Activated CD4-positive, alpha-beta memory T cell treated with anti-CD3 and anti-CD28 coated beads, Interleukin-2, amount 10 ng/mL, durations not matched to agents 7 days and 5 days (primary cell): ENCODE data around the gene EWSR1. TPM values are rescaled to one million over a fixed set of nuclear protein-coding genes. Genes with fewer than 3 reads are reported as not detected.
"Not testable (repeated sequence)": the region's sequence is repeated elsewhere in the genome, so short reads cannot be mapped to it uniquely, and the experiment has no call there.

Source experiments
- CTCF ChIA-PET: fragments of 350-600 bp; sonication (Branson Sonifier 250); formaldehyde crosslinking; loops from one replicate; lab custom pipeline; 2021; ENCODE audit warnings: antibody characterized with exemption, inconsistent platforms; lab: Charles Lee
- POLR2A ChIA-PET: fragments of 350-600 bp; sonication (Branson Sonifier 250); formaldehyde crosslinking; loops from one replicate; lab custom pipeline; 2021; ENCODE audit warnings: antibody characterized with exemption; lab: Charles Lee
- DNase-seq: peaks from one replicate; pipeline ENCODE4 v3.0.0-alpha.2; 2020
- H3K27ac Mint-ChIP-seq: one replicate; pipeline ENCODE4 v1.8.0; 2021; ENCODE audit warnings: mild to moderate bottlenecking, mixed read lengths
- H3K27me3 Mint-ChIP-seq: one replicate; pipeline ENCODE4 v1.8.0; 2021; ENCODE audit warnings: mixed read lengths
- H3K36me3 Mint-ChIP-seq: one replicate; pipeline ENCODE4 v1.8.0; 2021; ENCODE audit warnings: low read depth, mixed read lengths
- H3K4me1 Mint-ChIP-seq: one replicate; pipeline ENCODE4 v1.8.0; 2021; ENCODE audit warnings: mixed read lengths
- H3K4me3 Mint-ChIP-seq: one replicate; pipeline ENCODE4 v1.8.0; 2021; ENCODE audit warnings: mild to moderate bottlenecking, mixed read lengths
- H3K9me3 Mint-ChIP-seq: one replicate; pipeline ENCODE4 v1.8.0; 2021; ENCODE audit warnings: mixed read lengths
- total RNA-seq, 2 experiments: library from RNA; stranded (reverse); gene quantifications; one replicate each; pipeline ENCODE4 v1.2.3, GENCODE V29; 2021

The EWSR1 gene
- total RNA-seq, 2 experiments from 2014 or later: 308 to 311 TPM

DNA sequence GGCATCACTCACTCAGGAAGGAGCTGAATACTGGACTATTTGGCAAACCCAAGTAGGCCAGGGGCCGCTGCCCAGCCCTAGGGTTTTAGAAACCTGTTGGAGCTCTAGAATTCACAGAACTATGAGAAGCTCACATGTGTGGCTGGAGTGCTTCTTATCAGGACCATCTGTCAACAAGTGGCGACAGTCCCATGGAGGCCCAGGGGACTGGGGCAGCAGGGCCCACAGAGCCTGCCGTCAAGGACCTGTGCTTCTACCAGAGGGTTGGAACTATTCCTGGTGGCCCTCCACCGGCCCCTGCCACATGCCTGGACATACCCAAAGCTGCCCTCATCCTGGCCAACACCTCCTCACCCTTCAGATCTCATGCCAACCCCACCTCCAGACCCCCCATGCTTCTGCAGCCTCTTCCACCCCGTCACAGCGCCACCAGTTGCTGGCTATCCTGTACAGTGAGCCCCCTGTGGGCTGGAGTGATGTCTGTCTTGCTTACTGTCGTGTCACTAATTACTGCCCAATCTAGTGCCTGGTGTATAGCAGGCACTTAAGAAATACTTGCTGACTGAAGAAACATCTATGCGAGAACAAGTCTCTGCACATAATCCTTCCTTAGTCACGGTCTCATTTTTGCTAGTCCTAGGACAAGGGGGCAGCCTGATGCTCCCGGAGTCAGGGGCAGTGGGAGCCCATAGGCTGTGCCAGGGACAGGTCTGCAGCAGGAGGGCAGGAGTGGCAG is 74.7 kb downstream of the EWSR1 start:
- Mint-ChIP-seq H3K4me3 (no peak overlapping the region), H3K4me1 (peaks cover 2% of the 10 kb centered on the region), H3K9me3 (no peaks in the 10 kb centered on the region), H3K27me3 (no peaks in the 10 kb centered on the region), H3K27ac (peak overlapping the region; percentile 47), H3K36me3 (peaks cover 62% of the 10 kb centered on the region)
- ChIA-PET POLR2A (no interaction called here), CTCF (no interaction called here)
- DNase-seq: no peak

DNA sequence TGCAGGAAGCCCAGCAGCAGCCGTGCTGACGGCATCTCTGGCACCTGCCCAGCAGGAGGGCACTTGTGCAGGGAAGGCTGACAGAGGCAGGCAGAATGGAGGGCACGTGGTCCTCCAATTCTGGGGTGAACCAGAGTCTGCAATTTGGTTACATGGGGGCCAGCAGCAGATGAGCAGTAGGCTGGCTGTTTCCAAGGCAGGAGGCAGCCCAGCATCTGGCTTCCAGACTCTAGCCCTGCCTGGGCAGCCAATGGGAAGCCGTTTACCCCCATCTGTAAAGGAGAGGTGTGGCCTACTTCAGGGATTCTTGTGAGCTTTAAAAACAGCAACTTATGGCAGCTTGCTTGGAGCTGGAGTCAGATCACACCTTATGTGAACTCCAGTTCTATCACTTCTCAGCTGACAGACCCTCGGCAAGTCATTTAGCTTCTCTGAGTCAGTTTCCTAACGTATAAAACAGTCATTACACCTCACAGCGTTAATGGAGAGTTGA is 75.3 kb downstream of the EWSR1 start:
- Mint-ChIP-seq H3K4me1 (peaks cover 2% of the 10 kb centered on the region), H3K27me3 (no peaks in the 10 kb centered on the region), H3K9me3 (no peaks in the 10 kb centered on the region), H3K27ac (no peak overlapping the region), H3K4me3 (no peak overlapping the region), H3K36me3 (peaks cover 61% of the 10 kb centered on the region)
- POLR2A ChIA-PET: no interaction called here
- DNase-seq: no peak
- CTCF ChIA-PET: no interaction called here

DNA sequence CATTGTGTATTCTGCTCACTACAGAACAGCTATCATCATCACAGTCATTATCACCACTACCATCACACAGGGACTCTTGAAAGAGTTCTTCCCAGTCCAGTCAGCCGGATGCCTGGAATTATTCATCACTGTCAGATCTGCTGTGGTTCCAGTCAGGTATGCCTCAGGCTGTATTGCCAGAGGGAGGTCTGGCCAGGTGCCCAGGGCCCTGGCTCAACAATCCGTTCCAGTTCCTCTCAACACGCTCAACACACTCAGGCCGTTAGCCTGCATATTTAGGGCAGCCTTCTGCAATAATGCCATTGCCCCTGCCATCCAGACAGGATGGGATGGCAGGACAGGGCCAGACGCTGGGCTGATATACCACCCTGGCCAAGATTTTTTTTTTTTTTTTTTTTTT is 76.1 kb downstream of the EWSR1 start:
- ChIA-PET POLR2A (no interaction called here), CTCF (no interaction called here)
- Mint-ChIP-seq H3K4me1 (peaks cover 2% of the 10 kb centered on the region), H3K4me3 (no peak overlapping the region), H3K36me3 (peaks cover 61% of the 10 kb centered on the region), H3K27ac (peak overlapping the region; percentile 3), H3K27me3 (no peaks in the 10 kb centered on the region), H3K9me3 (no peaks in the 10 kb centered on the region)
- DNase-seq: no peak

DNA sequence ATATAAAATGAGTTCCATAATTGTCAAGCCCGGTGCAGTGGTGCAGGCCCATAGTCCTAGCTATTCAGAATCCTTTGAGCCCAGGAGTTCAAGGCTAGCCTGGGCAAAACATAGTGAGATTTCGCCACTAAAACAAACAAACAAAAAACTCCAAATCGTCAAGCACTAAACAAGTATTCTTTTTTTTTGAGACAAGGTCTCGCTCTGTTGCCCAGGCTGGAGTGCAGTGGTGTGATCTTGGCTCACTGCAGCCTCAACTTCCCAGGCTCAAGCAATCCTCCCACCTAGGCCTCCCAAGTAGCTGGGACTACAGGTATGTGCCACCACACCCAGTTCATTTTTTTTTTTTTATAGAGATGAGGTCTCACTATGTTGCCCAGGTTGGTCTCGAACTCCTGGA is 76.8 kb downstream of the EWSR1 start:
- DNase-seq, H3K27ac Mint-ChIP-seq, H3K9me3 Mint-ChIP-seq, CTCF ChIA-PET, H3K4me1 Mint-ChIP-seq, H3K27me3 Mint-ChIP-seq, POLR2A ChIA-PET, H3K4me3 Mint-ChIP-seq: not testable (repeated sequence)
- H3K36me3 Mint-ChIP-seq: peaks cover 61% of the 10 kb centered on the region

DNA sequence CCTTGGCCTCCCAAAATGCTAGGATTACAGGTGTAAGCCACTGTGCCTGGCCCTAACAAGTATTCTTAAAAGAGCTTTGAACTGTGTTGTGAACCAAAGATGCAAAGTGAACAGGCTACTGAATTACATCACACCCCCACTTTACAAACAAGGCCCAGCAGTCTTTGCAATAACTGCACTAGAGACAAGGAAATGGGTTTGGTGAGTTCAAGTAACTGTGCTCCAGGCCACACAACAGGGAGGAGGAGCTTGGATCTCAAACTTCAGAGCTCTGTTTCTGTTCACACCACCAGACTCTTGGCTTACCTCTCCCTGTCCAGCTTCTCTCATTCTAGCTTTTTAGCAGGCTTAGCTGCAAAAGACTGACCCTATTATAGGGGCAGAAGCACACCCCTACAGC is 77.9 kb downstream of the EWSR1 start:
- CTCF ChIA-PET: no interaction called here
- POLR2A ChIA-PET: no interaction called here
- no peak for DNase-seq
- no peak overlapping the region for H3K27ac Mint-ChIP-seq
- H3K4me1 Mint-ChIP-seq: peaks cover 2% of the 10 kb centered on the region
- H3K9me3 Mint-ChIP-seq: no peaks in the 10 kb centered on the region
- no peak overlapping the region for H3K4me3 Mint-ChIP-seq
- H3K36me3 Mint-ChIP-seq: peaks cover 69% of the 10 kb centered on the region
- no peaks in the 10 kb centered on the region for H3K27me3 Mint-ChIP-seq

DNA sequence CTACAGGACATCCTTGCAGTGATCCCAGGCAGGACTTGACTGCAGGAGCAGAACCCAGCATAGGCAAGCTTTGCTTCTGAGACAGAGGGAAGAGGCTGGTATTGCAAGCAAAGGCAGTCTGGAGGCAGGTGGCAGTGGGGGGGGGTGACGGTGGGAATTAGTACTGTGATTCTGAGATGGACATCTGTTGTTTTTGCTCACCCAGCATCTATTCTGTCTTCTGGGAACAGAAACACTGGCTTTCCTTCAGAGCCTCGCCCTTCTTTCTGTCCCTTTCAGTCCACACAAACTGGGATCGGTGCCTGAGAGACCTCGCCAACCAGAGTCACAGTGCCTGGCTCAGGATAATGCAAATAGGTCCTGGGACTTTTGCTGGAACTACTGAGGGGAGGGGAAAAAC is 78.6 kb downstream of the EWSR1 start:
- Mint-ChIP-seq H3K27ac (no peak overlapping the region), H3K4me1 (peaks cover 2% of the 10 kb centered on the region), H3K27me3 (no peaks in the 10 kb centered on the region), H3K36me3 (peaks cover 72% of the 10 kb centered on the region), H3K4me3 (no peak overlapping the region), H3K9me3 (no peaks in the 10 kb centered on the region)
- POLR2A ChIA-PET: no interaction called here
- DNase-seq: no peak
- CTCF ChIA-PET: no interaction called here

DNA sequence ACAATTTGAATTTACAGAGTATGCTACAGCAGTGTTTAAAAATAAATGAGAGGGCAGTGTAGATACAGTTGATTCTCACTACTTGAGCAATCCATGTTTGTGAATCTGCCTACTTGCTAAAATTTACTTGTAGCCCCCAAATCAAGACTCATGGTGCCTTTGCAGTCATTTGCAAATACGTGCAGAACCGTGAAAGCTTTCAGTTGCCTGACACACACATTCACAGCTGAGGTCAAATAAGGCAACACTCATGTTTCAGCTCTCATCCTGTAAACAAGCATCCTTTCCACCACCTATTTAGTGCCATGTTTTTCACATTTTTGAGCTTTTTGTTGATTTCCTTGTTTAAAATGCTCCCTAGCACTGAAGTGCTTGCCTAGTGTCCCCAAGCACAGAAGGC is 80.0 kb downstream of the EWSR1 start:
- H3K9me3 Mint-ChIP-seq: no peaks in the 10 kb centered on the region
- H3K36me3 Mint-ChIP-seq: peaks cover 65% of the 10 kb centered on the region
- POLR2A ChIA-PET: no interaction called here
- H3K27me3 Mint-ChIP-seq: no peaks in the 10 kb centered on the region
- peaks cover 2% of the 10 kb centered on the region for H3K4me1 Mint-ChIP-seq
- CTCF ChIA-PET: no interaction called here
- H3K4me3 Mint-ChIP-seq: no peak overlapping the region
- no peak for DNase-seq
- H3K27ac Mint-ChIP-seq: no peak overlapping the region

DNA sequence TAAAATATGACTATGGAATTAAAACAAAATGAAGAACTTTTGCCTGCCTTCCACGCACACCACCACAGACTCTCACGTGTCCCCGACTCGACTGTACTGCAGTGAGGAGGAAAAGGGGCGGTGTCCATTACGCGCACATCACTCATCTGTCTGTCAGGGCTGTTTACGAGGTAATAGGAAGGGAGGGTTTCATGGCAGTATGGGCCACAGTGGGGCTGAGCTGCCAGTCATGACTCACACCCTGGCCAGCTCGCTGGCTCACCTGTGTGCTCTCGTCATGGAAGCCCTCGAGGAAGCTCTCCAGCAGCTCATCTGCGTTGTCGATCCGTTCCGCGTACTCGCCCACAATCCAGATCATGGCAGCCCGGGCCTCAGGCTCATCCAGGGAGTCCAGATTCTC is 80.9 kb downstream of the EWSR1 start:
- DNase-seq: no peak
- Mint-ChIP-seq H3K9me3 (no peaks in the 10 kb centered on the region), H3K27ac (no peak overlapping the region), H3K4me3 (no peak overlapping the region), H3K4me1 (peaks cover 2% of the 10 kb centered on the region), H3K36me3 (peaks cover 64% of the 10 kb centered on the region), H3K27me3 (no peaks in the 10 kb centered on the region)
- ChIA-PET POLR2A (no interaction called here), CTCF (no interaction called here)

Other genes starting within 250 kb of the EWSR1 start
- not detected for gene C22orf31, start 206.4 kb upstream of the EWSR1 start, total RNA-seq
- not detected for gene KREMEN1, start 195.2 kb upstream of the EWSR1 start, total RNA-seq
- under 1 TPM in 1 of 2 experiments, not detected in 1; 0.18 TPM for gene EMID1, start 62.4 kb upstream of the EWSR1 start, total RNA-seq
- 10 to 100 TPM; 27.8 to 28.8 TPM for gene RHBDD3, start 287 bp upstream of the EWSR1 start, total RNA-seq
- 10 to 100 TPM; 22.5 to 23.4 TPM for gene GAS2L1, start 38.4 kb downstream of the EWSR1 start, total RNA-seq
- gene RASL10A, start 47.4 kb downstream of the EWSR1 start, total RNA-seq: under 1 TPM; 0.38 to 0.78 TPM
- 10 to 100 TPM; 70.2 to 71.4 TPM for gene AP1B1, start 120.3 kb downstream of the EWSR1 start, total RNA-seq
- not detected for gene RFPL1, start 170.3 kb downstream of the EWSR1 start, total RNA-seq
- 1 to 10 TPM; 2.7 to 2.9 TPM for gene NEFH, start 211.9 kb downstream of the EWSR1 start, total RNA-seq